Caco-2 (cell line): ENCODE data around the gene THAP4. TPM values are rescaled to one million over a fixed set of nuclear protein-coding genes. Genes with fewer than 3 reads are reported as not detected.

Source experiments
- BruUV-seq: library from RNA; stranded (reverse); fragments of 400-500 nt; replicated peaks from 2 replicates; lab custom pipeline; 2021; lab: Mats Ljungman, UMichigan
- CTCF ChIA-PET: fragments of 300-600 bp; sonication (Branson Sonifier 250); formaldehyde crosslinking; loops from one replicate; lab custom pipeline; 2022; ENCODE audit warnings: antibody characterized with exemption; lab: Charles Lee
- POLR2A ChIA-PET: fragments of 300-600 bp; sonication (Branson Sonifier 250); formaldehyde crosslinking; loops from one replicate; lab custom pipeline; 2022; ENCODE audit warnings: antibody characterized with exemption; lab: Charles Lee
- DNase-seq, 2 experiments: peaks; one replicate each; pipeline versions ENCODE4 v3.0.0 to v3.0.0-alpha.2; 2020 to 2022
- H3K27me3 ChIP-seq: replicated peaks from 2 replicates; pipeline ENCODE4 v1.6.0; 2011; ENCODE audit warnings: low read length; ENCODE audit not compliant: control insufficient read depth, insufficient read depth
- H3K36me3 ChIP-seq: 2 replicates; pipeline ENCODE4 v1.5.1; 2011; ENCODE audit warnings: low read length; ENCODE audit not compliant: control insufficient read depth, insufficient read depth
- H3K4me1 ChIP-seq: fragments of 250-450 bp; sonication (Bioruptor Pico); 2 replicates; pipeline ENCODE4 v1.5.1; 2020; ENCODE audit warnings: mild to moderate bottlenecking
- H3K4me3 ChIP-seq: 2 replicates; pipeline ENCODE4 v1.5.1; 2011; ENCODE audit warnings: low read depth, mild to moderate bottlenecking, control low read depth, low read length
- H3K9me3 ChIP-seq: fragments of 250-450 bp; sonication (Bioruptor Pico); 2 replicates; pipeline ENCODE4 v1.5.1; 2020; ENCODE audit warnings: mild to moderate bottlenecking, moderate library complexity
- H3K27ac Mint-ChIP-seq: one replicate; pipeline ENCODE4 v1.8.0; 2022; ENCODE audit warnings: mixed read lengths; ENCODE audit not compliant: unreplicated experiment
- H3K27me3 Mint-ChIP-seq: one replicate; pipeline ENCODE4 v1.8.0; 2022; ENCODE audit warnings: mixed read lengths; ENCODE audit not compliant: insufficient read depth, unreplicated experiment
- H3K36me3 Mint-ChIP-seq: one replicate; pipeline ENCODE4 v1.8.0; 2022; ENCODE audit warnings: mild to moderate bottlenecking, mixed read lengths; ENCODE audit not compliant: insufficient read depth, unreplicated experiment
- H3K4me1 Mint-ChIP-seq: one replicate; pipeline ENCODE4 v1.8.0; 2022; ENCODE audit warnings: low read depth, mixed read lengths; ENCODE audit not compliant: unreplicated experiment
- H3K4me3 Mint-ChIP-seq: one replicate; pipeline ENCODE4 v1.8.0; 2022; ENCODE audit warnings: mild to moderate bottlenecking, moderate library complexity, mixed read lengths; ENCODE audit not compliant: unreplicated experiment
- H3K9me3 Mint-ChIP-seq: one replicate; pipeline ENCODE4 v1.8.0; 2022; ENCODE audit warnings: mixed read lengths; ENCODE audit not compliant: unreplicated experiment
- intact Hi-C: fragments of 100-400 bp; cut with micrococcal nuclease; formaldehyde crosslinking; loops from one replicate; pipeline ENCODE4 v1.10.0; 2022; ENCODE audit not compliant: unreplicated experiment
- total RNA-seq: library from RNA; stranded (reverse); gene quantifications from 2 replicates; pipeline ENCODE4 v1.2.3, GENCODE V29; 2022
- TF ChIP-seq, protein P1 (sequence below), 2 experiments: fragments of 200-600 bp in 1 of 2; IDR thresholded peaks; 1 replicate in 1 of 2; 2 replicates in 1 of 2; pipeline versions ENCODE4 v1.5.1 to v1.8.0; 2011 to 2022; ENCODE audit warnings: antibody characterized with exemption in 1 of 2, control low read depth in 1 of 2, inconsistent platforms in 1 of 2, low read depth in 1 of 2, low read length in 1 of 2, mild to moderate bottlenecking in 1 of 2, moderate library complexity in 1 of 2; ENCODE audit not compliant: insufficient read depth in 1 of 2, severe bottlenecking in 1 of 2, unreplicated experiment in 1 of 2

Gene THAP4
- total RNA-seq, 1 experiment from 2014 or later: 37.2 TPM

DNA sequence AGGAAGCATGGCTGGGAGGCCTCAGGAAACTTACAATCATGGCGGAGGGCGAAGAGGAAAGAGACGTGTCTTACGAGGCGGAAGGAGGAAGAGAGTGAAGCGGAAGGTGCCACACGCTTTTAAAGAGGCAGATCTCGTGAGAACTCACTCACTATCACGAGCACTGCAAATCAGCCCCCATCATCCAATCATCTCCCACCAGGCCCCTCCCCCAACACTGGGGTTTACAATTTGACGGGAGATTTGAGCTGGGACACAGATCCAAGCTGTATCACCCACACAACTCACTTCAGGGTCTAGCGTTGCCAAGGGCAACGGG is 83.5 kb downstream of the THAP4 start:
- BruUV-seq: no TSS peak
- intact Hi-C loops: no loop called here

DNA sequence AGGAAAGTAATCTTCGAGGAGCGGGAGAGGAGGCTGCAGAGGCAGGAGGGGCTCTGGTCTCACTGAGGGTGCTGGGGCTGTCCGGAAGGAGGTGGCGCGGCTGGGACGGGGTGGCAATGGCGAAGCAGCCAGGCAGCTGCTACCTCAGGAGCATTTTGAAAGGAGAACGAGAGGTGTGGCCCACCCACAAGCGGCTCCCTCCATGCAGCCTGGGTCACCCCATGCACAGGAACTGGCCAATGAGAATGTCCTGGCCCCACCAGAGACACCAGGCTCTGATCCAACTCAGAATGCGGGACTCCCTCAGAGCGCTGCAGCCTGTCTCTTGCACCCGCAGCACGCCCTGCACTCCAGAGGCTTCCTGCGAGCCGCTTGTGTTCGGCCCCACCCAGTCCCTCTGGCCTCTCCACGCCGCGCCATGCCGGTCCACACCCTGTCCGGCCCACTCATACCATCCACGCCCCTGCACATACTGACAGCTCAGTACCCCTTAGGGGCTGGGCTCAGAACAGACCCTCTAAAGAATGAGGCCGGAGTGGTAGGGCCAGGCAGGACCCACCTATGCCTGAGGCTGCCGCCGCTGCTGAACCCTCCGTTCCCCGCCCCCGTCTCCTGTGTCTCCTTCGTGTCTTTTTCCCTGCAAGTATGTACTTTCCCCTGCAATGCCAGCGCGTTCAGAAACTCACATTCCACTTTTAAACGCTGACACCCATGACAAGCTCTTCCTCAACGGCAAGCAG is 84.8 kb downstream of the THAP4 start:
- H3K4me1 Mint-ChIP-seq: no peaks in the 10 kb centered on the region
- no peak for DNase-seq
- H3K27ac Mint-ChIP-seq: no peak overlapping the region
- no peaks in the 10 kb centered on the region for H3K36me3 Mint-ChIP-seq
- intact Hi-C loops: no loop called here
- TF ChIP-seq, protein P1, sequence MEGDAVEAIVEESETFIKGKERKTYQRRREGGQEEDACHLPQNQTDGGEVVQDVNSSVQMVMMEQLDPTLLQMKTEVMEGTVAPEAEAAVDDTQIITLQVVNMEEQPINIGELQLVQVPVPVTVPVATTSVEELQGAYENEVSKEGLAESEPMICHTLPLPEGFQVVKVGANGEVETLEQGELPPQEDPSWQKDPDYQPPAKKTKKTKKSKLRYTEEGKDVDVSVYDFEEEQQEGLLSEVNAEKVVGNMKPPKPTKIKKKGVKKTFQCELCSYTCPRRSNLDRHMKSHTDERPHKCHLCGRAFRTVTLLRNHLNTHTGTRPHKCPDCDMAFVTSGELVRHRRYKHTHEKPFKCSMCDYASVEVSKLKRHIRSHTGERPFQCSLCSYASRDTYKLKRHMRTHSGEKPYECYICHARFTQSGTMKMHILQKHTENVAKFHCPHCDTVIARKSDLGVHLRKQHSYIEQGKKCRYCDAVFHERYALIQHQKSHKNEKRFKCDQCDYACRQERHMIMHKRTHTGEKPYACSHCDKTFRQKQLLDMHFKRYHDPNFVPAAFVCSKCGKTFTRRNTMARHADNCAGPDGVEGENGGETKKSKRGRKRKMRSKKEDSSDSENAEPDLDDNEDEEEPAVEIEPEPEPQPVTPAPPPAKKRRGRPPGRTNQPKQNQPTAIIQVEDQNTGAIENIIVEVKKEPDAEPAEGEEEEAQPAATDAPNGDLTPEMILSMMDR (IDR thresholded peaks at IDR 0.05; ENCODE audit: insufficient read depth in 1 of 2, low read depth in 1 of 2, low read length in 1 of 2, severe bottlenecking in 1 of 2, unreplicated experiment in 1 of 2): no peak
- Histone ChIP-seq H3K4me1 (peaks cover 13% of the 10 kb centered on the region), H3K27me3 (no peaks in the 10 kb centered on the region), H3K4me3 (no peak overlapping the region), H3K36me3 (no peaks in the 10 kb centered on the region), H3K9me3 (no peaks in the 10 kb centered on the region)
- no TSS peak for BruUV-seq
- CTCF ChIA-PET: no interaction called here
- no peaks in the 10 kb centered on the region for H3K9me3 Mint-ChIP-seq
- no peaks in the 10 kb centered on the region for H3K27me3 Mint-ChIP-seq
- no peak overlapping the region for H3K4me3 Mint-ChIP-seq
- POLR2A ChIA-PET: no interaction called here

More for the DNA sequence above, 83.5 kb downstream of the THAP4 start:
- H3K4me3 Mint-ChIP-seq: no peak overlapping the region
- no peak overlapping the region for H3K27ac Mint-ChIP-seq
- DNase-seq: no peak
- H3K36me3 Mint-ChIP-seq: no peaks in the 10 kb centered on the region
- Histone ChIP-seq H3K36me3 (no peaks in the 10 kb centered on the region), H3K4me3 (no peak overlapping the region), H3K4me1 (peaks cover under 1% of the 10 kb centered on the region; the same call in 1 of the 2 replicates), H3K9me3 (no peaks in the 10 kb centered on the region), H3K27me3 (no peaks in the 10 kb centered on the region)
- H3K4me1 Mint-ChIP-seq: no peaks in the 10 kb centered on the region
- ChIA-PET CTCF (no interaction called here), POLR2A (no interaction called here)
- TF ChIP-seq, protein P1 (IDR thresholded peaks at IDR 0.05; ENCODE audit: insufficient read depth in 1 of 2, low read depth in 1 of 2, low read length in 1 of 2, severe bottlenecking in 1 of 2, unreplicated experiment in 1 of 2): no peak
- no peaks in the 10 kb centered on the region for H3K27me3 Mint-ChIP-seq
- no peaks in the 10 kb centered on the region for H3K9me3 Mint-ChIP-seq

DNA sequence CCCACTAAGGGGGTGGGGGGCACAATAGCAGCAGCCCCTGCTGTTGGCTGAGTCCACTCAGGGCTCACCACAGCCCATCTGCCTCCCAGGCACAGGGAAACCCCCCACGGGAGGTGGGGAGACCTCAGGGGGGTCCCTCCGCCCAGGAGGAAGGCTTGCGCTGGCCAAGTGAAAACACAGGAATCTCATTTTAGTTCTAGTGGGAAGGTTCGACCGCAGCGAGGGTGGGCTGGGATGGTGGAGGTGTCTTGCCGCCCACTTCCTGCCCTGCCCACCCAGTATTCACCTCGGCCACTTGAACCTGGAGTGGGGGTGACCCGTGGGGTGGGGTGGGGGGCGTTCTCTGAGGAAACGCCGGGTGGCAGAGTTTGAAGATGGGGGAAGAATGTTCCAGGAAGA is 85.4 kb downstream of the THAP4 start:
- H3K27me3 ChIP-seq: no peaks in the 10 kb centered on the region
- Mint-ChIP-seq H3K9me3 (no peaks in the 10 kb centered on the region), H3K27ac (no peak overlapping the region), H3K4me3 (no peak overlapping the region), H3K4me1 (no peaks in the 10 kb centered on the region), H3K27me3 (no peaks in the 10 kb centered on the region), H3K36me3 (no peaks in the 10 kb centered on the region)
- intact Hi-C loops: no loop called here
- POLR2A ChIA-PET: no interaction called here
- CTCF ChIA-PET: no interaction called here
- peaks cover 17% of the 10 kb centered on the region for H3K4me1 ChIP-seq
- H3K36me3 ChIP-seq: no peaks in the 10 kb centered on the region
- BruUV-seq: no TSS peak
- H3K9me3 ChIP-seq: no peaks in the 10 kb centered on the region
- H3K4me3 ChIP-seq: no peak overlapping the region
- no peak for DNase-seq
- TF ChIP-seq, protein P1 (IDR thresholded peaks at IDR 0.05; ENCODE audit: insufficient read depth in 1 of 2, low read depth in 1 of 2, low read length in 1 of 2, severe bottlenecking in 1 of 2, unreplicated experiment in 1 of 2): no peak
